HG02571 (cell line): ENCODE measurements around the gene CXCL14.

Experiments
- ATAC-seq: cut with Tn5 transposase; IDR thresholded peaks from one replicate; pipeline ENCODE4 v1.9.1; 2021; ENCODE audit warnings: mild to moderate bottlenecking, moderate library complexity; ENCODE audit not compliant: unreplicated experiment

CXCL14 gene

DNA sequence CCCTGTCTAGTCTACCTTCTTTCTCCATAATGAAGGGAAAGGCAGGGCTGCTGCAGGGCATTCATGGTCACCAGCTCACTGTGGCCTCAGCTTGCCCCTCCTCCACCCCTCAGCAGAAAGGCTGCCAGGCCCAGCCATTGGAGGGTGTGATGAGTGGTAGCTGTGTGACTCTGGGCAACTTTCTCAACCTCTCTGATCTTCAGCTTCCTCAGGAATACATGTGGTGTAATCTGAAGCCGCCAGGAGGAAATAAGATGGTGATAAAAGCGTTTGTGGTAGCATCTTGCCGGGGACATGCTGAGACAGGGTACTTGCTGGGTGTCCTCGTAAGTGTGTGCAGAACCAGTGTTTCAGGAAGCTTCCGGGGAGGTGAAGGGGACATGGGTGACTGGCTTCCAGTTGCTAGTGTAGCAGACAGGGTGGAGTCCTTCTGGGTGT lies 9.8 kb downstream of the CXCL14 start:
- no peak for ATAC-seq

DNA sequence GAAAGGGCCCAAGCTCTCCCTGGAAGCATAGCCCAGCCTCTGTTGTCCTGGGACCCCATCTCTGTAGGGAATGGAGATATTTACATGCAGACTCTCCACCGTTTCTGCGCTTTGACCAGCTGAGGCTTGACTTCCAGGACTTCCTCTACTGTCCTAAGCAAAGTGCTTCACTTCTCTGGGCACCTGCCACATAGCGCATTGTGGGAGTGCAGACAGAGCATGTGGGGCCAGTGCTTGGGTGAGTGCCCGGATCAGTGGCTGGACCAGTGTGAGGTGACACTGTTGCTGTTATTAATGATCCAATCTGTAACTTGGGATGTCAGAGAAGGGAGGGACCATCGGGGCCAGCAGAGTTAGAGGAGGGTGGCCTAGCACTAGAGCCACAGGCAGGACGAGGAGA lies 10.5 kb downstream of the CXCL14 start:
- no peak for ATAC-seq

DNA sequence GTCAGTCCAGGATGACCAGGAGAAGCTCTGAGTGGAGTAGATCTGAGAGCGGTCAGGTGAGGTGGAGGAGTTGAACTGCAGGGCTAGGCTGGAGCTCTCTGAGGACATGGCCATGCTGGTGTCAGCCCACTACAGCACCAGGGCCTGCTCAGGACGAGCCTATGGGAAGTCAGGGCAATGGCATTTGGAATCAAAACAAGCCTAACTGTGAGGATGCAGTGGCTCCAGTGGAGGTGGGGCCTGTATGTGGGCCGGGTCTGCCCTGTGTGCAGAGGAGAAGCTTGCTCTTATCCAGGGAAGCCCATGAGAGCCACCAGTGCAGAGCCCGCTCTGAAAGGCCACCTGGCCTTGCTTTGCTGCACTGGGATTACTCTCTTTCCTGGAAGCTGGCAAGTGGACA lies 11.1 kb downstream of the CXCL14 start:
- no peak for ATAC-seq

DNA sequence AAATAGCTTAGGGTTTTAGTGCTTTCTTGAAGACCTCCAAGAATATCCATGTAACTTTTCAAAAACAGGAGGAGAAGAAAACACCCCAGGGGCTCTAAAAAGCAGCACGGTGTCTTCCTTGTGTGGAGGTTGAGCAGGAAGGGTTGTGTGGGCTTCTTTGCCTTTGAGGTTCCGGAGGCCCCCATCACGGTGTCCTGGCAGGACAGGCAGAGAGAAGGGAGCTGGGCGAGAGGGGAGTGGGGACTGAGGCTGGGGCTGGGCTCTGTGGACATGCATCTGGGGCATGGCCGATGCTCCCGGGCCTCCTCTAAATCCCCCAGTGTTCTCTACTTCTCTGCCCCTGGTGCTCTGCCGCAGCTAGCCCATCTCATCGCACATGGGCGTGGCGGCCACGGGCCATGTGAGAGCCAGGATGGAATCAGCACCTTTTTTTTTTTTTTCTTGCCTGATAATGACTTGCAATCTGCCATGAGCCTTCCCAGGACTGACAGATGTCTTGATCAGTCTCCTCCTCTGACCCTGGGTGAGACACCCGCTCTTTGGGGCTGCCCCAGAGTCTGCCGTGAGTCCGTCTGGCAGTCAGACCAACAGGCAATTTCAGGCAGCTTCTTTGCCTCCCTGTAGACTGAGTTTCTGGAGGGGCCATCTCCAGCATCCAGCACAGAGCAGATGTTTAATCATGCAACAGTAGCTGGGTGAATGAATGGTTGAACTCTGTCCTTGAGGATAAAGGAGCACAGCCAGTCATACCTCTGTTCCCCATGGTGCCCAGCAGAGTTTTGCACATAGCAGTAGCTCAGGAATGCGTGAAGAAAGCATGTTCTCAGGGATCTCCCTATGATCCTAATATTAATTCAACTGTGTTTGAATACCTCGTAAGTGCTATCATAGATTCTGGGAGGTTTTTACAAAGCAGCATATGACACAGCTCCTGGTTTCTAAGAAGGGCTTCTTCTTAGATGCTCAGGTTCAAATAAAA lies 12.1 kb downstream of the CXCL14 start:
- ATAC-seq = no peak

DNA sequence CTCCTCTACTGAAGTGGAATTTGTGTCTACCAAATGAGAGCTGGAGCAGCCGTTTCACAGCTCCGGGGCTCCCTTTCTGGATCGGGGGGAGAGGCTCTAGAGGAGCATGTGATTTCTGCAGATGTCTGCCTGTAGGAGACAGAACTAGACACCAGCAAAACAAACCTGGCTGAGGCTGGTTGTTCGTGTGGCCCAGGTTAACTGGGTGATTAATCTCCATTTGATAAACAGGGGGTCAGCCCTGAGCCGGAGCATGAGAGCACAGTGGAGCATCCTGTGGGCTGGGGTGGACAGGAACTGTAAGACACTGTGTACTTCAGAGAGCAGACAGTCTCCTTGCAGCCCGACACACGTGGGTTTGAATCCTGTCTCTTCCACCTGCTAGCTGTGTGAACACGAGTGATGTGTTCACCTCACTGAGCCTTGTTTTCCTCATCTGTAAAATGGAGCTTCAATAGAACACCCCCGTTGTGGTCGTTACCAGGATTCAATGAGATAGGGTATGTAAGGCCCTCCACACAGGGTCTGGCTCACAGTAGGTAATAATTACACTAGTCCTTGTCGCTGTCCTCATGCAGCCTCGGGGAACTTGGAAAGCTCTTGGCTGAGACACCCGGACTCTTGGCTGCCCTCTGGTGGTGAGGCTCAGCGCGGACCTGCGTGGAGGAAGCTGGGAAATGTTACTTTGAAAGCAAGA lies 12.9 kb downstream of the CXCL14 start:
- no peak for ATAC-seq

DNA sequence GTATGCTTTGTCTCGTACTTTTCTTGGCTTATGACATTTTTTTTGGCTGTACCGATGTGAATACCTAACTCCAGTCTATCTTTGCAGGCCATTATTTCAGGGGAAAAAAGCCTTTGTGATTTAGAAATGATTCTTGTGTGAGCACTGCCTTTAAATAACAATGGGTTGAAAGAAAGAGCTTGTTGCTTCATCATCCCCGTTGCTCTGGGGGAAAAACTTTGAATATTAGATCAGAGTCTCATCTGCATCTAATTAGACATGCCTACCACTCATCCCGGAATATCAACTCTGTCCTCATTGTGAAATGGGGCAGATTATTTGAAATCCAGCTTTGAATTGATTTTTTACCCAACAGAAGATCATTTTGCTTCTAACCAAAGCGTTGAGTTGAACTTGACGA lies 13.5 kb downstream of the CXCL14 start:
- ATAC-seq = no peak

DNA sequence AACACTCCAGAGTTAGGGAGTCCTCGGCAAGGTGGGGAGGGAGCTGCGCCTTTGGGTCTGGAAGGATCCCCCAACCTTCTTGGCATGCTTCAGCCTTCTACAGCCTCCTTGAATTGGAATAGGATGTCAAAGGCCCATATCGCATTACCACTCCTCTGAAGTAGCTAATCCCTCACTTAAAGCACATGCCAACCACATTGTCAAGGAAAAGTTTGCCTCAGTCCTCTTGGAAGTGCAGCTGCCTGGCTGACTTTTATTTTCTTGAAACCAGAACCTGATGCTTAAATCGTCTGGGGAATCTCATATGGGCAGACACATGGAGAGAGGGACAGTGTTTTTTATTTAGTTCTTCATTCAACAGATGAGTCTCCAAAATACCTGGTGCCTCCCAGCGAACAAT lies 14.5 kb downstream of the CXCL14 start:
- ATAC-seq = no peak

DNA sequence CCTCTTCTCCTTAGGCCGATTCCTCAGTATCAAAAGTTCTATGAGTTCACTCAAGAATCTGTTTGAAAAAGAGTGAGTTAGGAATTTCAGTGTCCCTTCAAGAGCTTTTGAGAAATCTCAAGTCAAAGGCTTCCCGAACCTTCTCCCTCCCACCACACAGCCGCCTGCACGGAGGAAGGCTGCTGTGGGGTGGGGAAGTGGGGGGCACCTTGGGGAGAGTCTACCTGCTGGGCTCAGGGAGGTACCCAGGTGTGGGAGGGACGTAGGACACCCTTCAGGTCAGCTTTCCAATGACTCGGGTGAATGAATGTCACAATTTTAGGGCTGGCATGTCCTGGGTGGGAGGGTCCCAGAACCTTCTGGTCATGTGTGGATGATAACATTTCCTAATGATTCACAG lies 17.5 kb downstream of the CXCL14 start:
- ATAC-seq = no peak

GRCh38 chr5:135560858-135561257 lies 17.9 kb downstream of the CXCL14 start:
- peak; percentile 76 for ATAC-seq

DNA sequence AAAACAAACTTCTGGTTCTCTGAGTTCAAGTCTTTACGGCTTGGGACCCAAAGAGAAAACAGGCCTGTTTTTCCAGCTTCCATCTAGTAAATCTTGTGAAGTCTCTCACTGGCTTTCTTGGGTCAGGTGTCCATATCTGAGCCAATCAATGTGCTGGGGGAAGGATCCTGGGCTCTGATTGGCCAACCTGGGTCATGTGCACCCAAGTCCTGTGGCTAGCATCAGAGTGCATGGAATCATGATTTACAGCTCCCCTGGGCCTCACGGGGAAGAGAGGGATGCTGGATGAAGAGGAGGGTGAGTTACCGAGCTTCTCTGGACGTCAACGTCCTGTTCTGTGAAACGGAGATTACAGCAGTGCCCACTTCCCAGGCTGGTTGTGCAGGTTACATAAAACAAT lies 19.4 kb downstream of the CXCL14 start:
- no peak for ATAC-seq

GRCh38 chr5:135557076-135557838 lies 21.5 kb downstream of the CXCL14 start:
- no peak for ATAC-seq

GRCh38 chr5:135556620-135557019 lies 22.2 kb downstream of the CXCL14 start:
- no peak for ATAC-seq

GRCh38 chr5:135555530-135555929 lies 23.3 kb downstream of the CXCL14 start:
- no peak for ATAC-seq

- ATAC-seq = no peak
These were observed 24.9 kb downstream of the CXCL14 start for GRCh38 chr5:135553688-135554462.

DNA sequence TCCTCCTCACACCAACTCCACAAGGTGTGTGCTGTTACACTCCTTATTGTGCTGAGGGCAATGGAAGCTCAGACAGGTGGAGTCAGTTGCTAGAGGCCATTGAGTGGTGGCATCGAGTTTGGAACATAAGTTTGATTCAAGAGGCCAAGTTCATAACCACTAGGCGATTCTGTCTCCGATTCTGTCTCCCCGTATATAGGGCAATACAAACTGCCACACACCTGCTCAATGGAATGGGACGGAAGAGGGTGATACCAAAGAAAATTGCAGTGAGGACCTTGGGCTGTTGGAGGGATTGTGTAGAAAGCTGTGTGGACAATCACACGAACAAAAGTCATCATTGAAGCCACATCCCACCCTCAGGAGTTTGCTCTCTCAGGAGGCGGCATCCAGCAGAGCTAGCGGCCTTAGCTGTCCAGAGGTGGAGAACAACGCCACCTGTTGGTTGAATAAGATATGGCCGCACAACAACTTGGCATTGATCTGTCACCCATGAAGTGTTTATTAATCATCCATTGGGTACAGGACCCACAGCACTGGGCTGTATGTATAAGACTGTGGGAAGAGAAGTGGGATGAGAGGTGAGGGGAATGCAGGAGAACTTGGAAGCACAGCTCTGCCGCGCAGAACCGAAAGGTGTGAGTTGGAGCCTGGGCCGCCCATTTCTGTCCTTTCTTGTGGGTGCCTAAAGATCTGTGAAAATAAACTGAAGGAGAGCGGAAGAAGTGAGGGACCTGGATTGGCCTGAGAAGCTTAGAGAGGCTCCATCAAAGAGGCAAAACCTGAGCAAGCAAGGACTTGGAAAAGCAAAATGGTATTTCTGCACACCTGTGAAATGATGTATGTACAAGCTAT lies 27.0 kb downstream of the CXCL14 start:
- ATAC-seq = no peak

DNA sequence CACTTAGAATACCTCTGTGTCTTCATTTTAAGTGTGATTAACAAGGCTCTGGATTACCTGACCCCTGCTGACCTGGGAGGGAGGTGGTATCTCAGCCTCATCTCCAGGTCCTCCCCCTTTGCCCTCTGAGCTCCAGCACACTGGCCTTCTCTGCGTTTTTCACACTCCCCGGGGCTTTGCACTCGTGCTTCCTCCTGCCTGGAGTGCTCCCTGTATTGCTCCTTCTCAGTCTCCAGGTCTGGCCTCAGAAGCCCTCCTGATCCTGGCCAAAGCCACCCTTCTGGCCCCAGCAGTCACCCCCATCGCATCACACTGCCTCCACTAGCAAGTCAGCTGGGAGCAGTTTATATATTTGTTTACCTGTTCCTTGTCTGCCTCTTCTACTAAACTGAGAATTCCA lies 29.4 kb downstream of the CXCL14 start:
- no peak for ATAC-seq

DNA sequence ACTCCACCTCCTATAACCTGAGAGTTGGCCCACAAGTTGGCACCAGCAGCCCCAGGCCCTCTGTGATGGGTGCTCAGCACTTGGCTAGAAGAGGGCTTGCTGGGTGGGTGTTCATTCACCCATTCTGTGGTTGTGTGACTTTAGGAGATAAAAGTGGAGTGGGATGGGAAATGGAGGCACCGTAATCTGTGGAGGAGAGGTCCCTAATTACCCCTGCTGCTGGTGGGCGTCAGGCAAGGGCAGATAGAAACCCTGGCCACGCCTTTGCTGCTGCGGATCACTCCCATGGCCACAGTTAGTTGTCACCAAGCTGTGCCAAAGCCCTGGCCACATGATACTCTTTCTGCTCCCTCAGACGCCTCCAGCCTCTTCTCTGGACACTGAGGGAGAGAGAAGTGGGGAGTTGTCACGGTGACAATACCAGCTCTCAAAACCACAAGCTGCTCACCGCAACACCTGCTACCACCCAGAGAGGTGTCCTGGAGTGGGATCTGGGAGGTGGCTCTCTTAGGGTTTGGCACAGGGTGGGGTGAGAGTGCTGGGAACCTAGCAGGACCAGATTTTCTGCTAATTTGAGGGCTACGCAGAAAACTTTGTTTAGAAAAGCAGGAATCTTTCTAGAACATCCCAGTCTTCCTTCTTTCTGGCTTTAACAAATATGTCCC lies 31.1 kb downstream of the CXCL14 start:
- no peak for ATAC-seq

DNA sequence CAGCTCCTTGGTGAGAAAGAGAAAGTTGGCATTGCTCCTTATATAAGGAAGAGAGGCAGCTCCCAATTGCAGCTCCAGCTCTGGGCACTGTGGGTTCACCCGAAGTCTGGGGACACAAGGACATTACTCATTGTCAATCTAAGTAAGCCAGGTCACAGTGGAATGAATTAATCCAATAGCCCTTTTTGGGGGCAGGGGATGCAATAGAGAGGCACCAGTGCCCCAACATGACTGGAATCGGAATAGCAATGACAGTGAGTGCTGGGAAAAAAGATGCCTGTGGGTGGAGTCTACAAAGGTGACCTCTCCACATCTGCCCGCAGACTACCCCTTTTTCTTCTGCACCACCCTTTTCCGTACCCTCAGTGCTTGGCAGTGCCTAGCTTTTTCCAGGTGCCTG lies 31.9 kb downstream of the CXCL14 start:
- no peak for ATAC-seq

DNA sequence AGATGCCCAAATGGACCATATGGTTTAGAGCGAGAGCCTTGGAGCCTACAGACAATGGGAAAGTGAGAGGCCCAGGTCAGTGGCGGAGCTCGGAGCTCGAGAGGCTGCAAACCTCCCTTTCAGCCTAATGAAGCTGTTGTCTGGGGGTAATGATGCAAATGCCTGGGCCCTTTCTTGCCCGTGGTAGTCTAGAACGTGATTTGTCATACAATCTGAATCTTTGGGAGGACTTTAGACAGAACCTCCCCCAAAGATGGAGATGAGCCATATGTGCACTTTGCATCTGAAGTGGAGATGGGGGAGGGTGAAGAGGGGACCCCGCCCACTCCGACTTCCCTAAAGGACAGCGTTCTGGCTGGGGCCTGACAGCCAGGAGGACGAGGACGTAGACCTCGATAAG lies 32.7 kb downstream of the CXCL14 start:
- ATAC-seq = no peak
